H1 (cell line): ENCODE measurements around the gene GLRX5. TPM values are rescaled to one million over a fixed set of nuclear protein-coding genes. Genes with fewer than 3 reads are reported as not detected.

Experiments used
- BRCA1 ChIP-seq: IDR thresholded peaks from 2 replicates; pipeline ENCODE4 v1.6.1; 2012; ENCODE audit warnings: low read depth, low read length, improper control_type of control experiment
- CHD7 ChIP-seq: fragments of 300-600 bp; sonication (generic); IDR thresholded peaks from 2 replicates; pipeline ENCODE4 v1.7.1; 2012; ENCODE audit warnings: low read length, moderate library complexity, mild to moderate bottlenecking, inconsistent platforms; ENCODE audit not compliant: insufficient replicate concordance
- E2F6 ChIP-seq: IDR thresholded peaks from 2 replicates; pipeline ENCODE4 v1.6.1; 2012; ENCODE audit warnings: inconsistent platforms
- JUND ChIP-seq: IDR thresholded peaks from 2 replicates; pipeline ENCODE4 v1.6.1; 2011; ENCODE audit warnings: mild to moderate bottlenecking, improper control_type of control experiment, low read length
- KDM1A ChIP-seq: fragments of 200-600, 300-600 bp; sonication (generic); IDR thresholded peaks from 2 replicates; pipeline ENCODE4 v1.7.1; 2016; ENCODE audit warnings: mild to moderate bottlenecking, low read length, borderline replicate concordance
- KDM5A ChIP-seq: fragments of 200-600 bp; IDR thresholded peaks from 2 replicates; pipeline ENCODE4 v1.7.1; 2012; ENCODE audit warnings: mild to moderate bottlenecking, low read length, inconsistent platforms, mixed read lengths
- MAX ChIP-seq: IDR thresholded peaks from 2 replicates; pipeline ENCODE4 v1.6.1; 2012; ENCODE audit warnings: inconsistent platforms
- RBBP5 ChIP-seq: IDR thresholded peaks from 2 replicates; pipeline ENCODE4 v1.7.1; 2012; ENCODE audit warnings: low read depth, mild to moderate bottlenecking, inconsistent platforms, low read length, moderate library complexity, borderline replicate concordance
- RFX5 ChIP-seq: IDR thresholded peaks from 2 replicates; pipeline ENCODE4 v1.6.1; 2011; ENCODE audit warnings: low read depth, low read length, improper control_type of control experiment, borderline replicate concordance
- SUZ12 ChIP-seq: fragments of 200-600 bp; sonication (generic); IDR thresholded peaks from 2 replicates; pipeline ENCODE4 v1.6.1; 2012; ENCODE audit warnings: mild to moderate bottlenecking, inconsistent platforms, low read length, moderate library complexity, mixed read lengths
- TCF12 ChIP-seq: IDR thresholded peaks from 2 replicates; pipeline ENCODE4 v1.6.1; 2011; ENCODE audit warnings: low read depth, mild to moderate bottlenecking, low read length
- polyA plus RNA-seq, 7 experiments: library from polyadenylated mRNA; depleted of rRNA in 3 of 7; stranded (reverse) in 5 of 7; unstranded in 2 of 7; fragments of >200 nt in 5 of 7; fragments of 200-250 nt in 2 of 7; gene quantifications; 1 replicate in 5 of 7; 2 replicates in 1 of 7; 4 replicates in 1 of 7; pipeline versions ENCODE4 v1.2.1 to v1.2.3, GENCODE V29; 2011 to 2013; ENCODE audit warnings: missing spikeins in 2 of 7, mixed read lengths in 2 of 7
- total RNA-seq: library from RNA; stranded (reverse); fragmentation: NEBNext Ultra II Directional; extraction: Animal tissue kit (Norgen Biotek cat#: 25700); gene quantifications from 2 replicates; pipeline ENCODE4 v1.2.1, GENCODE V29; 2021

GLRX5 gene
- total and polyA plus RNA-seq, 2 of the 8 experiments (the other 6 are each of a cell fraction or from before 2014, with no cell fraction given): 70.1 to 88.8 TPM

- no peak for TF ChIP-seq CHD7
- no peak for TF ChIP-seq SUZ12
- no peak for TF ChIP-seq BRCA1
- no peak for TF ChIP-seq RFX5
- no peak for TF ChIP-seq MAX
- no peak for TF ChIP-seq RBBP5
- no peak for TF ChIP-seq E2F6
- TF ChIP-seq KDM1A: no peak
- no peak for TF ChIP-seq KDM5A
- TF ChIP-seq JUND: no peak
- no peak for TF ChIP-seq TCF12
These were observed 12.7 kb upstream of the GLRX5 start (continued) for GRCh38 chr14:95522116-95522515.
